ENCODE measurements around the gene JARID2. TPM values are rescaled to one million over a fixed set of nuclear protein-coding genes. Genes with fewer than 3 reads are reported as not detected.
A peak's percentile ranks its signal among the peaks of the same experiment; 100 is the strongest.

Gene JARID2
- total RNA-seq, 1 experiment from 2014 or later = 0.56 TPM

- no peaks in the 10 kb centered on the region for H3K36me3 ChIP-seq
- no peak for DNase-seq
- no peak overlapping the region for H3K4me3 ChIP-seq
- no peaks in the 10 kb centered on the region for H3K9me3 ChIP-seq
- no peaks in the 10 kb centered on the region for H3K27me3 ChIP-seq
These were observed 131.1 kb downstream of the JARID2 start for GRCh38 chr6:15376900-15377487.

DNA sequence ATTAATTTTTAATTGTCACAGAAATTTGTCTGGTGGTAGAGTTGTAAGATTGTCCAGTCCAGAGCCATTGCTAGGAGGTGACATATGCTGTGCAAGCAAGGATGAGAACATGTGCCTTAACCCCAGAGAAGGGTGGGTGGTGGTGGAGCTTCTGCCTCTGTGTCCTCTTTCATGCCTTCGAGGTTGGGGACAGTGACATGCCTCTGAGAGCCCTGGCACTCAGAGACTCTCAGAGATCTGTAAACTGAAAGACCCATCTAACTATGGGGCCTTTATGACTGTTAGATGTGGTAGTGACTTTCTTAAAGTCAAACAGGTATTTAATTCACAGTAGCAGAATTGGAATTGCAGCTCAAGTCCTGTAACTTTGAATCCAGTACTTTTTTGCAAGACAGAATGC lies 132.4 kb downstream of the JARID2 start:
- Histone ChIP-seq H3K36me3 (no peaks in the 10 kb centered on the region), H3K27me3 (no peaks in the 10 kb centered on the region), H3K9me3 (no peaks in the 10 kb centered on the region), H3K4me3 (no peak overlapping the region)
- DNase-seq = no peak

DNA sequence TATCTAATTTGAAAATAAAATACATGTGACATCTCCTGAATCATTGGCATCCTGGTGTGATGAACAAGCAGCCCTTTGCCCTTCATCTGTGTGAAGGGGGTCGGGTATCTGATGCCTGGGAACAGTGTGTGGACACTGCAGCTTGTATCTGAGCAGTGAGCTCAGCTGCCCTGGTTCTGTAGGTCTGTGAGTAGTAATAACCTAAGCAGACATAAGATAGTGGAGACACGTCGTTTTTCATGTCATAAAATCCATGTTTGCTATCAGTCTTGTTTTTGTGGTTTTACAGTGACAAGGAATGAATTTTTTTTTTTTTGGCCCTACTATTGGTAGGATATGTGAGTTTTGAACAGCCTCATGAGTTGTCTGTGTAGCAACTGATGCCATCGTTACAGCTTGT lies 133.0 kb downstream of the JARID2 start:
- Histone ChIP-seq H3K4me3 (no peak overlapping the region), H3K9me3 (no peaks in the 10 kb centered on the region), H3K27me3 (no peaks in the 10 kb centered on the region), H3K36me3 (no peaks in the 10 kb centered on the region)
- DNase-seq = no peak

DNA sequence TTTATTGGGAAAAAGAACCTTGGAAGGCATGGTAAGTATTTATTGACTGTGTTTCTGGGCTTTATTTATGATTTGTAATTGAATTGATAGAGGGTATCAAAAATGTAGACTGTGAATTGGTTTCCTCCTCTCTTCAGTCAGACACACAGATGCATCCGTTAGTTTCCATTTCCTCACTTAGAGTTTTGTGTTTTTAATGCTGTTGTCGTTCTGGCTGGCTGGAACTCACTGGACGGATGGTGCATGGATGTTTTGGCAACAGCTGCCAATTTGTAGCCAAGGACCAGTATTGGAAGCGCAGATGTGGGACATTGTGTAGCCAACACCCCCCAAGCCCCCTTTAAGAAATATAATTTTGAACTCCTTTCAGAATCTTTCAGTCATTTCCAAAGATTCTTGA lies 134.5 kb downstream of the JARID2 start:
- Histone ChIP-seq H3K9me3 (no peaks in the 10 kb centered on the region), H3K36me3 (no peaks in the 10 kb centered on the region), H3K27me3 (no peaks in the 10 kb centered on the region), H3K4me3 (no peak overlapping the region)
- no peak for DNase-seq

DNA sequence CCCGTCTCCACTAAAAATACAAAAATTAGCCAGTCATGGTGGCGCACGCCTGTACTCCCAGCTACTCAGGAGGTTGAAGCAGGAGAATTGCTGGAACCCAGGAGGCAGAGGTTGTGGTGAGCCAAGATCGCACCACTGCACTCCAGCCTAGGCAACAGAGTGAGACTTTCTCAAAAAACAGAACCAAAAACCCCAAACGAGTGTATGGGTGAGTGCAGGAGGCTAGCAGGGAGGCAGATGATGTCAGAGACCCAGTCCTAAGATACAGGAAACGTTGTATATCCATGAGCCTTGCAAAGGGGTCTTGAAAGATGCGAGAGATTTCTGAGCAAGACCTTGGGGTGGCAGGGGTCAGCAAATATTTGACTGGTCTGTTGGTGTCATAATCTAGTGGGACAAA lies 136.2 kb downstream of the JARID2 start:
- Histone ChIP-seq H3K9me3 (no peaks in the 10 kb centered on the region), H3K4me3 (no peak overlapping the region), H3K27me3 (no peaks in the 10 kb centered on the region), H3K36me3 (no peaks in the 10 kb centered on the region)
- no peak for DNase-seq

DNA sequence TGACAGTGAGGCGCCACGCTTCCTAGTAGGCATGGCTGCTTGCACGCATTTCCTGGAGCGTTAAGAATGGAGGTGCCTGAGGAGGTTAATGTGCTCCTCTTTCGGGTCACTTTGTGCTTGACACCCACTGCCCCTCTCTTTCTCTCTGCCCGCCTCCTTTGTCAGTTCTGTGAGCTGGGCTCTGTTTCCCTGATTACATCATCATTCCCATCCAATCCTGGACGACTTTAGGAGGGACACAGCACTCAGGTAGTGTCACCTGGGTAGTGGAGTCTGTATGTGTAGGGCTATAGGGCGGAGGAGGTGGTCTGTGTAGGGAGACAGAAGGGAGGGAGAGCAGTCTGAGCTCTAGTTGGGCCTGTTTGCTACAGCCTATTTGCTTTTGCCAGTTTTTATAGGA lies 136.8 kb downstream of the JARID2 start:
- H3K9me3 ChIP-seq = no peaks in the 10 kb centered on the region
- H3K4me3 ChIP-seq = no peak overlapping the region
- H3K27me3 ChIP-seq = no peaks in the 10 kb centered on the region
- no peak for DNase-seq
- no peaks in the 10 kb centered on the region for H3K36me3 ChIP-seq

GRCh38 chr6:15384901-15385300 lies 139.0 kb downstream of the JARID2 start:
- H3K9me3 ChIP-seq = no peaks in the 10 kb centered on the region
- H3K27me3 ChIP-seq = no peaks in the 10 kb centered on the region
- no peaks in the 10 kb centered on the region for H3K36me3 ChIP-seq
- no peak for DNase-seq
- no peak overlapping the region for H3K4me3 ChIP-seq

DNA sequence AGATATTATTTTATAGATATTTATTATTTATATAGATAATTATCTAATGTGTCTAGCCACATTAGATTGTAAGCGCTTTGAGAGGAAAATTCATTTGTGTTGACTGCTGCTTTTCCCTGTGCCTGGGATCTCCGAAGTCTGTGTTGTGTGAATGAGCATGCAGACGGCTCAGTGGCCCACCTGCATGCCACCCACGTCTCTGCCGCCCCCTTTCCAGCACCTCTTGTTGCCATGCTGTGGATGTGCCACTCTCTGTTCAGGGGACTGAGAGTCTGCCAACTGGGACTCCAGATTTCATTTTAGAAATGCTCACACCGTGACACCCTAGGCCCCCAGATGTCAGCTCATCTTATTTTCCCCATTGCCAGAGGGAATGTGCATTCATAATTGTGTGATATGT lies 139.7 kb downstream of the JARID2 start:
- Histone ChIP-seq H3K36me3 (no peaks in the 10 kb centered on the region), H3K9me3 (no peaks in the 10 kb centered on the region), H3K27me3 (no peaks in the 10 kb centered on the region), H3K4me3 (no peak overlapping the region)
- no peak for DNase-seq

DNA sequence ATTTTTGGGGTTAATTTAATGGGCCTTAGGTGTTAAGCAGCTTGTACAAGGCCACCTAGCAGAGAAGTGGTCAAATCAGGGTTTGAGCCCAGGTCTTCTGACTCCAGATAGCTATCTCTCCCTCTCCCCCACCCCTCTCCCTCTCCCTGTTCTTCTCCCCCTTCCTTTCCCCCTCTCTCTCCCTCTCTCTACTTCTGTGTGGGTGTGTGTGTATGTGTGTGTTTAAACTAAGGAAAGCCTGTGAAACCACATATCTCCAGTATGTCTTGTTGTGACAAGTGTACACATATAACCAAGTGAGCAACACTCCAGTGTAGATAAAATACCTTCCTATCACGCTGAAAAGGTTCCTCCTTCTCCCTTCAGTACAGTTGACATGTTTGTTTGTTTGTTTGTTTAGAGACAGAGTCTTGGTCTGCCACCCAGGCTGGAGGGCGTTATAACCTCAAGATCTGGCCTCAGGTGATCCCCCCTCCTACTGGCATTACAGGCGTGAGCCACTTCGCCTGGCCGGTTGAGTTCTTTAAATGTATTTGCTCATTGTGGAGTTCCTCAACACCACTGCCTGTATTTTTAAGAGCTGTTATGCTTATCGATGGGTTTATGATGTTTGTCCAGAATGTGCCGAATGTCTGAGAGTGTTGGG lies 140.4 kb downstream of the JARID2 start:
- no peaks in the 10 kb centered on the region for H3K27me3 ChIP-seq

DNA sequence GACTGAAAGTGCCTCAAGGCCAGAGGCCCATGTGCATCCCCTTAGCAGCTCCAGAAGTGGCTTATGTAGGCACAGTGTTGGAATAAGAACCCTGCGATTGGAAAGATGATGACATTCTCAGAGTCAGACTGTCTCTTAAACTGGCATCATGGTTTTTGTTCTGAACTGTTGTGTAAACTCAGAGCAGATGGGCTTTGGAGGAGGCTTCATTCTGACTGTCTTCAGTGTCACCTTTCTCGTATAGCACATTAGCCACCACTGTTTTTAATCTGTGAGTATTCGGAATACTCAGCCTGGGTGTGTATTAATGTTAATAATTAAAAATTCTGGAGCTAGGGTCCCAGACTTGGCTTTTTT lies 140.9 kb downstream of the JARID2 start:
- Histone ChIP-seq H3K36me3 (no peaks in the 10 kb centered on the region), H3K9me3 (no peaks in the 10 kb centered on the region), H3K4me3 (no peak overlapping the region), H3K27me3 (no peaks in the 10 kb centered on the region)
- no peak for DNase-seq

More for the DNA sequence above, 140.4 kb downstream of the JARID2 start:
- no peak for DNase-seq
- H3K4me3 ChIP-seq = no peak overlapping the region
- no peaks in the 10 kb centered on the region for H3K36me3 ChIP-seq
- H3K9me3 ChIP-seq = no peaks in the 10 kb centered on the region

GRCh38 chr6:15387118-15387517 lies 141.2 kb downstream of the JARID2 start:
- no peak overlapping the region for H3K4me3 ChIP-seq
- no peaks in the 10 kb centered on the region for H3K36me3 ChIP-seq
- no peaks in the 10 kb centered on the region for H3K27me3 ChIP-seq
- no peak for DNase-seq
- H3K9me3 ChIP-seq = no peaks in the 10 kb centered on the region

GRCh38 chr6:15389084-15389764 lies 143.4 kb downstream of the JARID2 start:
- DNase-seq = peak; percentile 31
- no peak overlapping the region for H3K4me3 ChIP-seq
- H3K36me3 ChIP-seq = no peaks in the 10 kb centered on the region

GRCh38 chr6:15389765-15390723 lies 144.2 kb downstream of the JARID2 start:
- Histone ChIP-seq H3K4me3 (no peak overlapping the region), H3K27me3 (no peaks in the 10 kb centered on the region), H3K36me3 (no peaks in the 10 kb centered on the region), H3K9me3 (no peaks in the 10 kb centered on the region)
- no peak for DNase-seq

More at GRCh38 chr6:15389084-15389764, 143.4 kb downstream of the JARID2 start:
- H3K27me3 ChIP-seq = no peaks in the 10 kb centered on the region
- H3K9me3 ChIP-seq = no peaks in the 10 kb centered on the region

DNA sequence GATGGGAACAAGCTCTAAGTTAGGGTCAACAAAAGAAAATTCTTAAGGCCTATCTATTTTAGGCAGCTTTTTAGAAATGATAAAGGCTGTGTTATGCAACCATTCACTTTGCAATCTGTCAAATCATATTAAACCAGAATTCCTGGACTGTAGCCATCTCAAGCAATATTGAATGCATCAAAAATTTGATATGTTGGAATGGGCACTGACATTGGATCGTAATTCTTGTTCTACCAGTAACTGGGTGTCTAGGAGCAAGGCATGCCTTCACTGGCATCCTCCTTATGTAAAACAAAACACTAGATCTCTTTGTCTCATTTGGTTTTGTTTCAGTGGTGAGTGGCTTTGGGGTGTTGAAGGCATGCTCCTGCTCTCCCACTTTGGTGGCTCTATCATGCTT lies 145.6 kb downstream of the JARID2 start:
- Histone ChIP-seq H3K36me3 (no peaks in the 10 kb centered on the region), H3K9me3 (no peaks in the 10 kb centered on the region), H3K27me3 (no peaks in the 10 kb centered on the region), H3K4me3 (no peak overlapping the region)
- no peak for DNase-seq

GRCh38 chr6:15392182-15392581 lies 146.3 kb downstream of the JARID2 start:
- Histone ChIP-seq H3K9me3 (no peaks in the 10 kb centered on the region), H3K36me3 (no peaks in the 10 kb centered on the region), H3K4me3 (no peak overlapping the region), H3K27me3 (no peaks in the 10 kb centered on the region)
- no peak for DNase-seq

GRCh38 chr6:15393605-15394004 lies 147.7 kb downstream of the JARID2 start:
- no peaks in the 10 kb centered on the region for H3K36me3 ChIP-seq
- no peaks in the 10 kb centered on the region for H3K9me3 ChIP-seq
- H3K27me3 ChIP-seq = no peaks in the 10 kb centered on the region
- no peak overlapping the region for H3K4me3 ChIP-seq
- no peak for DNase-seq

DNA sequence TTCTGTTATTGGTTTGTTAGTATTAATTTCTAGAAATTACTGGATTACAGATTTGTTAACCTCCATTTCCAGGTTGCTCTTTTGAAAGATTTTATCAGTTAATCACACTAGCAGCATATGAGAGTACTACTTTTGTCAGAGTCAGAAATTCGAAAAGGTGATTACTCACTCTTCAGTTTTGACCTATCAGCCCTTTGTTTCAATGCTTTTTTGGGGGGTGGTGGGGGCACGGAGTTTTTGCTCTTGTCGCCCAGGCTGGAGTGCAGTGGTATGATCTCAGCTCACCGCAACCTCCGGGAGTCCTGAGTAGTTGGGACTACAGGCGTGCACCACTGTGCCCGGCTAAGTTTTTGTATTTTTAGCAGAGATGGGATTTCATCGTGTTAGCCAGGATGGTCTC lies 149.2 kb downstream of the JARID2 start:
- no peaks in the 10 kb centered on the region for H3K9me3 ChIP-seq
- DNase-seq = no peak
- no peaks in the 10 kb centered on the region for H3K27me3 ChIP-seq

More for the DNA sequence above, 149.2 kb downstream of the JARID2 start:
- no peaks in the 10 kb centered on the region for H3K36me3 ChIP-seq
- H3K4me3 ChIP-seq = no peak overlapping the region

Data from MG63 (cell line).